Memory B cell (primary cell): ENCODE data around the gene PROC.

Source experiments
- ATAC-seq: fragments of 150-1000 bp; cut with Tn5 transposase; 2 replicates; pipeline ENCODE4 v1.10.0; 2021; ENCODE audit warnings: low read depth, mild to moderate bottlenecking, moderate library complexity
- DNase-seq, 2 donors: peaks; one replicate each; pipeline ENCODE4 v3.0.0; 2022; ENCODE audit warnings: low spot score in 2 of 2
- H3K27ac Mint-ChIP-seq: one replicate; pipeline ENCODE4 v1.8.0; 2022; ENCODE audit warnings: mild to moderate bottlenecking, moderate library complexity, mixed read lengths
- H3K27me3 Mint-ChIP-seq: one replicate; pipeline ENCODE4 v1.8.0; 2022; ENCODE audit warnings: mixed read lengths
- H3K36me3 Mint-ChIP-seq: one replicate; pipeline ENCODE4 v1.8.0; 2022; ENCODE audit warnings: mild to moderate bottlenecking, mixed read lengths
- H3K4me1 Mint-ChIP-seq: one replicate; pipeline ENCODE4 v1.8.0; 2022; ENCODE audit warnings: mixed read lengths
- H3K4me3 Mint-ChIP-seq: one replicate; pipeline ENCODE4 v1.8.0; 2022; ENCODE audit warnings: mild to moderate bottlenecking, moderate library complexity, mixed read lengths
- H3K9me3 Mint-ChIP-seq: one replicate; pipeline ENCODE4 v1.8.0; 2022; ENCODE audit warnings: mixed read lengths

PROC gene

GRCh38 chr2:127387655-127388422, 30.4 kb upstream of the PROC start, which contains the start of gene MAP3K2:
TSS of gene MAP3K2 (minus strand) at chr2:127387975. CDS start at chr2:127343129, 44,846 bp downstream.
- peak within 1 kb of the TSS; percentile 99 for H3K27ac Mint-ChIP-seq
- no peaks in the 10 kb centered on the region for H3K27me3 Mint-ChIP-seq
- H3K9me3 Mint-ChIP-seq = no peaks in the 10 kb centered on the region
- H3K4me3 Mint-ChIP-seq = peak within 1 kb of the TSS; percentile 90
- H3K36me3 Mint-ChIP-seq = peaks cover 7% of the 10 kb centered on the region
- peaks cover 55% of the 10 kb centered on the region for H3K4me1 Mint-ChIP-seq
- DNase-seq (peak; percentile 92 to 96), ATAC-seq (peak; percentile 69)

DNA sequence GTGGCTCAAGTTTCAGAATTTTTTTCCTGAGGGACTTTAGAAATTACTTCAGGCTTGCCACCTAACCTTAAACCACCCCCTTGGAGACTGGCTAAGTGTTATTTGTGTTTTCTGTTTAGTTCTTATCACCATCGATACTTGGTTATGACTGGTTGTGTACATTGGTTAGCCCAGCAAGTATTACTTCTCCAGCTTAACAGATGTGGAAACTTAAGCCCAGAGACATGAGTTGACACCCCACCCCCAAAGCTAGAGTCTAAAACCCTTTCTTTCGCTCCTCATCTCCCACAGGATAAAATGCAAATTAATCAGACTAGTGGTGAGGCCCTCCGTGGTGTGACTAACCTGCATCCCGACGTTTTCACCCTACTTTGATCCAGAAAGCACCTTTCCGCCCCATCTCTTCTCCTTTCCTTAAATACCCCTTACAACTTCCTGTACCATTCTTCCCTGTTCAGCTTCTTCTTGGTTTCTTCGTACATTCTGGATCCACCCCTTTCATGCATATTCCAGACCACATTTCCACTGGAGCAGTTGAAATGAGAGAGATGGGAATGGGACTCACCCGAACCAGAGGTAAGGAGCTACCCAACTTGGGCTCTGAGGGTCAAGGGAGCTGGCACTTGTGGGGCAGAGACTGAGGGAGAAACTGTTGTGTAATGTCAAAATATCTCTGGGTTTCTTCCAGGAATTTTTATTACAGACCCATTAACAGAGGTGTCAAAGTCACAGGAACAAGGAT, 29.6 kb upstream of the PROC start:
- no peaks in the 10 kb centered on the region for H3K9me3 Mint-ChIP-seq
- H3K4me3 Mint-ChIP-seq = peak overlapping the region; percentile 89
- peak overlapping the region; percentile 99 for H3K27ac Mint-ChIP-seq
- ATAC-seq = peak; percentile 7
- H3K4me1 Mint-ChIP-seq = peaks cover 49% of the 10 kb centered on the region
- no peak for DNase-seq
- peaks cover 10% of the 10 kb centered on the region for H3K36me3 Mint-ChIP-seq
- no peaks in the 10 kb centered on the region for H3K27me3 Mint-ChIP-seq

GRCh38 chr2:127389778-127390435, 28.3 kb upstream of the PROC start:
- no peaks in the 10 kb centered on the region for H3K9me3 Mint-ChIP-seq
- DNase-seq = peak; percentile 38 to 50
- peak; percentile 32 for ATAC-seq
- H3K27ac Mint-ChIP-seq = peak overlapping the region; percentile 99
- peaks cover 10% of the 10 kb centered on the region for H3K36me3 Mint-ChIP-seq
- no peaks in the 10 kb centered on the region for H3K27me3 Mint-ChIP-seq
- H3K4me3 Mint-ChIP-seq = peak overlapping the region; percentile 81
- peaks cover 44% of the 10 kb centered on the region for H3K4me1 Mint-ChIP-seq

DNA sequence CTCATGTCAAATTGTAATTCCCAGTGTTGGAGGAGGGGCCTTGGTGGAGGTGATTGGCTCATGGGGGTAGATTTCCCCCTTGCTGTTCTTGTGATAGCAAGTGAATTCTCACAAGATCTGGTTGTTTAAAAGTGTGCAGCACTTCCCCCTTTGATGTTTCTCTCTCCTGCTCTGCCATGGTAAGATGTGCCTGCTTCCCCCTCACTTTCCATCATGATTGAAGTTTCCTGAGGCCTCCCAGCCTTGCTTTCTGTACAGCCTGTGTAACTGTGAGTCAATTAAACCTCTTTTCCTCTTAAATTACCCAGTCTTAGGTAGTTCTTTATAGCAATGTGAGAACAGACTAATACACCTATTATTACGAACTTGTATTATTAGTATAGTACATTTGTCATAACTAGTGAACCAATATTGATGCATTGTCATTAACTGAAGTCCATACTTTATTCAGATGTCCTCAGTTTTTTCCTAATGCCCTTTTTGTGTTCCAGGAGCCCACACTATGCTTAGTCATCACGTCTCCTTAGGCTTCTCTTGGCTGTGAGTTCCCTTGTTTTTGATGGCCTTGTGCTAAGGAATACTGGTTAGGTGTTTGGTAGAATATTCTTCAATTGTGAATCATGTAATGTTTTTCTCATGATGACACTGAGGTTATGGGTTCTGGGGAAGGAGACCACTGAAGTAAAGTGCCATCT, 25.9 kb upstream of the PROC start:
- no peak for DNase-seq
- Mint-ChIP-seq H3K27me3 (no peaks in the 10 kb centered on the region), H3K9me3 (no peaks in the 10 kb centered on the region), H3K36me3 (peaks cover 9% of the 10 kb centered on the region), H3K4me1 (peaks cover 32% of the 10 kb centered on the region), H3K27ac (peak overlapping the region; percentile 99), H3K4me3 (no peak overlapping the region)
- ATAC-seq = no peak

DNA sequence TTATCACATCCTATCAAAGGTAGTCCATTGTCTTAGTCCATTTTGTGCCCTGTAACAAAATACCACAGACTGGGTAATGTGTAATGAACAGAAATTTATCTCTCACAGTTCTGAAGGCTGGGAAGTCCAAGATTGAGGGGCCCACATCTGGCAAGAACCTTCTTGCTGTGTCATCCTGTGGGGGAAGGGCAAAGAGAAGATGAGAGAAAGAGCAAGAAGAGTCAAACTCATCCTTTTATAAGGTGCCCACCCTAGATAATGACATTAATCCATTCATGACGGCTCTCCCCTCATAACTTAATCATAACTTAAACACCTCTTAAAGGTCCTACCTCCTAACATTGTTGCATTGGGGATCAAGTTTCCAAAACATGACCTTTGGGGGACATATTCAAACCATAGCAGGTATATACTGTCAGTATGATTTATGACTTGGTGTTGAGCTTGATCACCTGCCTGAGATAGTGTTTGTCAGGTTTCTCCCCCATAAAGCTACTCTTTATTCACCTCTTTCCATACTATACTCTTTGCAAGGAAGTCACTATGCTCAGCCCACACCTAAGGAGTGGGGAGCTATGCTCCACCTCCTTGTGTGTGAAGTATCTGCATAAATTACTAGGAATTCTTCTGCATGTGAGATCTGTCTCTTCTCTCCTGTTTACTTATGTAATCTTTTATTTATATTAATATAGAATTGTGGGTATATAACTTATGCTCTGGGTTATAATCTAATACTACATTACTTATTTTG, 25.2 kb upstream of the PROC start:
- no peaks in the 10 kb centered on the region for H3K27me3 Mint-ChIP-seq
- ATAC-seq (no peak), DNase-seq (no peak)
- peaks cover 9% of the 10 kb centered on the region for H3K36me3 Mint-ChIP-seq
- no peaks in the 10 kb centered on the region for H3K9me3 Mint-ChIP-seq
- peak overlapping the region; percentile 99 for H3K27ac Mint-ChIP-seq
- no peak overlapping the region for H3K4me3 Mint-ChIP-seq
- H3K4me1 Mint-ChIP-seq = peaks cover 34% of the 10 kb centered on the region

DNA sequence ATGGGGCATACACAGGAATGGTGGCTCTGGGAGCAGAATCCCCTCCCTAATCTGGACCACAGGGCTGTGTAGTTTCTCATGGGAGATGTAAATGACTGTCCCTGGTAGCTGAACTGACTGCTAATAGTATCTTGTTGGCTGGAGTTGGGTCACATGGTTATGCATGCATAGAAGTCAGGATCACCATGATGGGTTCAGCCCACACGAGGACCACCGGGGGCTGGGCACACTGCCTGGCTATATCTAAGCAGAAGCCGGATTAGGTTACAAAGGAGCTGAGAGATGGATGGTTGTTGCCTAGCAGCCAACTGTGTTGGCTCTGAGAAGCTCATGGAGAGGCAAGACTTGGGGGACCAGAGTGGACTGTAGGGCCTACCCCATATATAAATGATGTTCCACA, 23.7 kb upstream of the PROC start:
- H3K4me1 Mint-ChIP-seq = peaks cover 22% of the 10 kb centered on the region
- H3K9me3 Mint-ChIP-seq = no peaks in the 10 kb centered on the region
- H3K4me3 Mint-ChIP-seq = no peak overlapping the region
- H3K27me3 Mint-ChIP-seq = no peaks in the 10 kb centered on the region
- DNase-seq (no peak), ATAC-seq (no peak)
- peaks cover 9% of the 10 kb centered on the region for H3K36me3 Mint-ChIP-seq
- H3K27ac Mint-ChIP-seq = no peak overlapping the region

DNA sequence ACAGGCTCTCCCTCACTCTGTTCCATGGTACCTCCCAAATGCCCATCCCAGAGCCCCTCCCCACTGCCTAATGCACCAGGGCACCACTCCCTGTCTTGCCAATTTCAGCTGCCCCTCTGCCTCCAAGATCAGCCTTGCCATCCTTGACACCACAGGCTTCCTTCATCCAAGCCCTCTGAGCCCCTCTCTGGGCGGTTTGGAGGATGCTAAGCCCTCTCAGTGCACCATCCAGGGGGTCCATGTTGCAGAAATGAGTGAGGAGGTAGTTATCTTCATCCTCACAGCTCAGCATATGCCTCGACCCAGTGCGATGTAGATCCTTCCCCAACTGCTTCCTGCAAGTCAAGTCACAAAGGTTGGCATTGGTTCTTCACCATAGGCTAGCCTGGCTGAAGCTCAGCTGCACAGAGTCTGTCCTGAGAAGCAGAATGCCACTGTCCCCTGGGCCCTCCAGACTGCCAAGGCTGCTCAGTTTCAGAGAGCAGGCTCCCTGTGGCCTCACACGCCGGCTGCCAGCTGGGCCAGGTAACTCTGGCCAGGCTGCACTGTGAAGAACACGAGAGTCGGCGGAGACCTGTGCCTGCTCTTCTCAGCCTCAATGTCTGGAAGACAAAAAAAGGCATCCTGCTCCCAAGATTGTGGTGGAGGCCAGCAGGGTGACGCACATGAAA, 20.5 kb upstream of the PROC start:
- Mint-ChIP-seq H3K9me3 (no peaks in the 10 kb centered on the region), H3K27me3 (no peaks in the 10 kb centered on the region), H3K4me1 (peaks cover 12% of the 10 kb centered on the region), H3K4me3 (no peak overlapping the region), H3K36me3 (peaks cover 9% of the 10 kb centered on the region), H3K27ac (no peak overlapping the region)
- DNase-seq (no peak), ATAC-seq (no peak)

GRCh38 chr2:127398239-127398590, 20.0 kb upstream of the PROC start:
- Mint-ChIP-seq H3K9me3 (no peaks in the 10 kb centered on the region), H3K4me3 (no peak overlapping the region), H3K4me1 (peaks cover 12% of the 10 kb centered on the region), H3K27me3 (no peaks in the 10 kb centered on the region), H3K36me3 (peaks cover 8% of the 10 kb centered on the region), H3K27ac (no peak overlapping the region)
- DNase-seq = no peak
- ATAC-seq = no peak

DNA sequence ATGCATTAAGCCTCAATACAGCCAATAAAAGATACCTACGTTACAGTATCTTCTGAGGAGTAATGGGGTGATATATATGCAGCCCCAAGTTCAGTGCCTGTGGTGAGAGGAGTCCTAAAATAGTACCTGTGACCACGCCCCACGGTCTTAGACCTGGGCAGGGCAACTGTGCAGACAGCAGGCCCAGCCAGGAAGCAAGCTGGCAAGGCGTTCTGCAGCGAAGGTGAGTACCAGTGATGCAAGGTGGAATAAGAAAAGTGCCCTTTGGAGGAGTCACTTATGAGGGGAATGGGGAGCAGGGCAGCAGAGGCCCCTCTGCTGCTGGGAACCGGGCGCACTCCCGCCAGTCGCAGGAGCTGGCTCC, 17.7 kb upstream of the PROC start:
- no peak for ATAC-seq
- no peak overlapping the region for H3K4me3 Mint-ChIP-seq
- no peak overlapping the region for H3K27ac Mint-ChIP-seq
- H3K4me1 Mint-ChIP-seq = peaks cover 25% of the 10 kb centered on the region
- no peaks in the 10 kb centered on the region for H3K27me3 Mint-ChIP-seq
- DNase-seq = no peak
- peaks cover 1% of the 10 kb centered on the region for H3K36me3 Mint-ChIP-seq
- H3K9me3 Mint-ChIP-seq = no peaks in the 10 kb centered on the region

DNA sequence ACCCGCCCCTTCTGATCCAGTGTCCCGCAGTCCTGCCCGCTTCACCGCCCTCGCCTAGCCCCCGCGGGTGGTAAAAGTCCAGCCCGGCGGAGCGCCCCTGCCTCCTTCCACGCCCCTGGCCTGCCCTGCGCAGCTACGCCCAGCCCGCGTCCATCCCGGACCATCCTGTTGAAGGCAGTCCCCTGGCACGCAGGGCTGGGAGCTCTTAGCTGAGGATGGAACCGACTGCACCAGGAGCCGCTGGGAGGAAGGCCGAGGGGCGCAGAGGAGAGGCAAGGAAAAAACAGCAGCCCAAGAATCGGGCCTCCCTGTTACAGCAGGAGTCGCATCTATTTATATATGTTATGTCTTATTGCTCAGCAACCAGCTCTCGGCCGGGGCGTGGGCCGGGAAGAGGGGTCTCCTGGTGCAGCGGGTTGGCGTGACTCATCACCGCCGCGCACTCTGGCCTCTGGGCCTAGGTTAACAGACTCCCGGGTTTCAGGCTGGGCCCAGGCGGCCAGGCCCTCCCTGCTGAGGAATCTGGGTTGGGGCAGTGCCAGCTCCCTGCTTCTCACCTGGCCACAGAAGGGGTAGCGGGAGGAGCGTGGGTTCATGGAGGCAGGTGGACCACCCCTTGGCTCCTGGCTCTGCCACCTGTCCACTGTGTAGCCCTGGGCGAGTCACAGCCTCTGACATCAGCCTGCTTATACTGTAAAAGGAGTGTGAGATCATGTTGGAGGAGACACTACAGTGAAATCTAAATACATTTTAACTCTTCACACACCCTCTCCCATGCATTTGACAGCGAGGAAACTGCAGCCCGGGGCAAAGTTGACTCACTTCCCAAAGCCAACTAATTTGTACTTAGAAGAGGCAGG, 17.1 kb upstream of the PROC start:
- ATAC-seq (no peak), DNase-seq (no peak)

DNA sequence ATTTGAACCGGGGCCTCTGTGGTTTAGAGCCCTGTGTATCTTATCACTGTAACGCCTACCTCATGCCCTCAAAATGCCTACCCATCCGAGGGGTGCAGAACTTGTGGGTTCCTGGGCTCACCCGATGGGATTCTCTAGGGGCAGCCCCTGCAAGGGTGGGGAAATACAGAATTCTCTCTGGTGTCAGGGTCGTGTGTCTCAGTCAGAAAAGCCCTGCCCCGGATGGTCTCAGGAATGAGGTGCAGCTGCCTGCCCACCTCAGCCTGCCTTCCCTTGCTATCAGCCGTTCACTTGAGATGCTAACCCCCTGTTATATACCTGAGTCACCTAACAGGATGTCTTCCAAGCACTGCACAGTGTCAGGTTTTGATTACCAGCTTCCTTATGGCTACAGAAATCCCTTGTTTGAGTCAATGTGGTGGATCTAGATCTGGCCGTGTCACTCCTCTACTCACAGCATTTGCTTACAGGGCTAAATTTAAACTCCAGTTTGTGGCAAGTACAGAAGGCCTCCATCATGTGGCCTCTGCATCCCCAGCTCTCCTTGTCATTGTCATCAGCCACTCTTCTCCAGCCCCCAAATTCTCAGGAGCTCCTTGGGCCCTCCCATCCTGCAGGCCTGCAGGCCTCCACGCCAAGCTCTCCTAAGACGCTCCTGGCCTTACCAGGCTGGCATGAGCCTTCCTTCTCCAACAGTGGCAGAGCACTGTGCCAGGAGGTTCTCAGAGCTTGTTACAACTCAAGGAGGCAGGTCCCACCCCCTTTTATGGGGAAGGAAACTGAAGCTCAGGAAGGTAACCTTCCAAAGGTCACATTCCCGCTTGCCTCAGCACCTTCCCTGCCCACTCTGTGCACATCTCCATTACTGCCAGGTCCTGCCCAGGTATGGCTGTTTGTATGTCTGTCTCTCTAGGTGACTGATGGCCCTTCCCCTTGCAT, 16.2 kb upstream of the PROC start:
- no peak overlapping the region for H3K27ac Mint-ChIP-seq
- H3K4me1 Mint-ChIP-seq = peaks cover 25% of the 10 kb centered on the region

More for the DNA sequence above, 17.1 kb upstream of the PROC start:
- no peaks in the 10 kb centered on the region for H3K36me3 Mint-ChIP-seq
- no peaks in the 10 kb centered on the region for H3K27me3 Mint-ChIP-seq
- no peak overlapping the region for H3K27ac Mint-ChIP-seq
- no peak overlapping the region for H3K4me3 Mint-ChIP-seq
- peaks cover 25% of the 10 kb centered on the region for H3K4me1 Mint-ChIP-seq
- H3K9me3 Mint-ChIP-seq = no peaks in the 10 kb centered on the region

More for the DNA sequence above, 16.2 kb upstream of the PROC start:
- H3K36me3 Mint-ChIP-seq = no peaks in the 10 kb centered on the region
- no peaks in the 10 kb centered on the region for H3K27me3 Mint-ChIP-seq
- ATAC-seq (no peak), DNase-seq (no peak)
- no peak overlapping the region for H3K4me3 Mint-ChIP-seq
- H3K9me3 Mint-ChIP-seq = no peaks in the 10 kb centered on the region
